Right lobe of liver (tissue), 4 donors: ENCODE results near the gene TRPM3.

Experiments used
- CTCF ChIP-seq, 4 donors: fragments of 200-600 bp in 3 of 4; fragments of 450-650 bp in 1 of 4; IDR thresholded peaks; one replicate each; pipeline versions ENCODE4 v1.5.1 to v1.8.0; 2016 to 2022; ENCODE audit warnings: antibody characterized with exemption in 4 of 4, mild to moderate bottlenecking in 2 of 4
- POLR2A ChIP-seq: fragments of 450-650 bp; IDR thresholded peaks from one replicate; pipeline ENCODE4 v1.6.1; 2017; ENCODE audit warnings: antibody characterized with exemption, mild to moderate bottlenecking
- donor health status: DM: no; HTN: no; CAD: no.
- donor health status: DM: no; HTN: no; CAD: no.
- donor health status: DM: no; HTN: yes; CAD: no.

- TF ChIP-seq CTCF (IDR thresholded peaks at IDR 0.05): no peak
- no peak for TF ChIP-seq POLR2A
Measured at GRCh38 chr9:70995511-70995910, 125.9 kb downstream of the TRPM3 start.
